ENCODE data around the gene BAG5.

DNA sequence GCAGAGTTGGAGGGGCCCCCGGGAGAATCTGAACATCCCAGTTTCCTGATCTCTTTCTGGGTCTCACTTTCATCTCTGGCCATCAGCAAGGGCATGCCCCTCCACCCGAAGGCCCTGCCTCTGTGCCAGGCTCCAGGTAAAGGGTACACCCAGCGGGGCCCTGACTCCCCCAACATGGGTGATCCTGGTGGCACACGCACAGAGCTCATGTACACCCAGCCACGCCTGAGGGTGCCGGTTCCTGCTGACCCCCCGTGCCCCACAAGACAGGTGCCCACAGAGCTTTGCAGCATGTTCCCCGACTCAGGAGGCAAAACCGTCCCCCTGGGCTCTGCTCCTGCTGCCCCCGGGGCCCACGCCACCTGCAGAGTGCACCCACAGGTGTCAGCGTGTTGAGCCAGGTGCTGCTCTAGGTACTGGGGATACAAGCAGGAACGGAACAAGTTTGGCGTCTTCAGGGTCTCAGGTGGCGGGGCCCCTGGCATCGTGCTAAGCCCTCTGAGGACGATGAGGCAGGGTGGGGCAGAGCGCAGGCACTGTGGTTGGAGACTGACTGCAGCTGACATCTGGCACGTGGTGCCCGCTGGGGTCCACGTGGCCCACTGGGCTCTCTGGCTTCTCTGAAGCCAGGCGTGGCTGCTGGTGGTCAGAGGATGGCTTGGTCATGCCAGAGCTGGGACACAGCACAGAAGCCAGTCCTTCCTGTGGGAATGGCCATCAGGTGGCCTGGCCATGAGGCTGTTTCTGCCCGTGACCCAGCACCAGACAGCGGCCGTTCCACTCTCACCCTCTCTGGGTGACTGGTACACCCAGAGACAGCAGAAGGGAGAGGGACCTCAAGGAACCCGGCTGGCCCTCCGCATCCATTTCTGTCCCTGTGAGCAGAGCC is 13.8 kb downstream of the BAG5 start:
- no peak for TF ChIP-seq CTCF (conservative IDR thresholded peaks at IDR 0.05; ENCODE audit: low read depth, low read length)
- no peak for TF ChIP-seq POLR2A (IDR thresholded peaks at IDR 0.05; ENCODE audit: low read depth, low read length)
- TF ChIP-seq, protein P1, sequence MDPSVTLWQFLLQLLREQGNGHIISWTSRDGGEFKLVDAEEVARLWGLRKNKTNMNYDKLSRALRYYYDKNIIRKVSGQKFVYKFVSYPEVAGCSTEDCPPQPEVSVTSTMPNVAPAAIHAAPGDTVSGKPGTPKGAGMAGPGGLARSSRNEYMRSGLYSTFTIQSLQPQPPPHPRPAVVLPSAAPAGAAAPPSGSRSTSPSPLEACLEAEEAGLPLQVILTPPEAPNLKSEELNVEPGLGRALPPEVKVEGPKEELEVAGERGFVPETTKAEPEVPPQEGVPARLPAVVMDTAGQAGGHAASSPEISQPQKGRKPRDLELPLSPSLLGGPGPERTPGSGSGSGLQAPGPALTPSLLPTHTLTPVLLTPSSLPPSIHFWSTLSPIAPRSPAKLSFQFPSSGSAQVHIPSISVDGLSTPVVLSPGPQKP (IDR thresholded peaks at IDR 0.05; ENCODE audit: borderline replicate concordance, low read depth, low read length), result no peak
- TF ChIP-seq BHLHE40 (IDR thresholded peaks at IDR 0.05; ENCODE audit: low read depth, low read length), result no peak
